HG02870 (cell line): ENCODE results near the gene PSD4.

ENCODE experiments used
- ATAC-seq: cut with Tn5 transposase; IDR thresholded peaks from one replicate; pipeline ENCODE4 v1.9.1; 2021; ENCODE audit warnings: mild to moderate bottlenecking, moderate library complexity; ENCODE audit not compliant: unreplicated experiment

The PSD4 gene

GRCh38 chr2:113183264-113183663 is 9.5 kb downstream of the PSD4 start:
- no peak for ATAC-seq

GRCh38 chr2:113183703-113184102 is 9.9 kb downstream of the PSD4 start:
- ATAC-seq = no peak

GRCh38 chr2:113184531-113185230 is 10.9 kb downstream of the PSD4 start:
- ATAC-seq = no peak

GRCh38 chr2:113185664-113186432 is 12.1 kb downstream of the PSD4 start:
- no peak for ATAC-seq

GRCh38 chr2:113186433-113186796 is 12.6 kb downstream of the PSD4 start:
- ATAC-seq = no peak

- ATAC-seq = no peak
Observed at GRCh38 chr2:113187771-113188170, 14.0 kb downstream of the PSD4 start.

- ATAC-seq = no peak
Observed at GRCh38 chr2:113190871-113191270, 17.1 kb downstream of the PSD4 start.

- ATAC-seq = no peak
Observed at GRCh38 chr2:113192459-113193100, 18.8 kb downstream of the PSD4 start.

GRCh38 chr2:113195923-113196501 is 22.2 kb downstream of the PSD4 start:
- ATAC-seq = no peak

- no peak for ATAC-seq
Observed at GRCh38 chr2:113196839-113197238, 23.1 kb downstream of the PSD4 start.

GRCh38 chr2:113197347-113198047 is 23.7 kb downstream of the PSD4 start:
- ATAC-seq = no peak

GRCh38 chr2:113198048-113198789 is 24.4 kb downstream of the PSD4 start:
- no peak for ATAC-seq

- peak; percentile 54 for ATAC-seq
Observed at GRCh38 chr2:113198790-113199612, 25.2 kb downstream of the PSD4 start.

GRCh38 chr2:113200236-113200635 is 26.5 kb downstream of the PSD4 start:
- ATAC-seq = no peak

GRCh38 chr2:113200736-113201490 is 27.1 kb downstream of the PSD4 start:
- no peak for ATAC-seq

GRCh38 chr2:113201496-113202304 is 27.9 kb downstream of the PSD4 start:
- no peak for ATAC-seq

- ATAC-seq = no peak
Observed at GRCh38 chr2:113202305-113203216, 28.8 kb downstream of the PSD4 start.
